Heart left ventricle (tissue), 16 donors: ENCODE results near the gene IGFBP2. TPM values are rescaled to one million over a fixed set of nuclear protein-coding genes. Genes with fewer than 3 reads are reported as not detected.

ENCODE experiments used
- ATAC-seq, 4 donors: fragments of 200-7000 bp; cut with Tn5 transposase; one replicate each; pipeline ENCODE4 v1.9.1; 2020 to 2022; ENCODE audit warnings: moderate library complexity in 4 of 4, mild to moderate bottlenecking in 3 of 4, moderate number of reproducible peaks in 1 of 4
- DNase-seq, 5 donors: peaks; one replicate each; pipeline ENCODE4 v3.0.0-alpha.2; 2020
- H3K27ac ChIP-seq, 12 donors: fragments of 200-600 bp; sonication (generic) in 4 of 12; one replicate each; pipeline versions ENCODE4 v1.5.0 to v1.8.0; 2016 to 2022; ENCODE audit warnings: mild to moderate bottlenecking in 2 of 12
- H3K27me3 ChIP-seq, 9 donors: fragments of 200-600 bp; sonication (generic) in 2 of 9; one replicate each; pipeline versions ENCODE4 v1.5.1 to v1.8.0; 2016 to 2022; ENCODE audit warnings: mild to moderate bottlenecking in 3 of 9
- H3K36me3 ChIP-seq, 9 donors: fragments of 200-600 bp; sonication (generic) in 2 of 9; one replicate each; pipeline versions ENCODE4 v1.5.0 to v1.8.0; 2018 to 2022; ENCODE audit warnings: mild to moderate bottlenecking in 2 of 9
- H3K4me1 ChIP-seq, 12 donors: fragments of 200-600 bp; sonication (generic) in 4 of 12; one replicate each; pipeline versions ENCODE4 v1.5.0 to v1.8.0; 2016 to 2022; ENCODE audit warnings: mild to moderate bottlenecking in 3 of 12
- H3K4me3 ChIP-seq, 12 donors: fragments of 200-600 bp; sonication (generic) in 4 of 12; one replicate each; pipeline versions ENCODE4 v1.5.0 to v1.8.0; 2017 to 2022; ENCODE audit warnings: mild to moderate bottlenecking in 9 of 12, moderate library complexity in 4 of 12
- H3K9me3 ChIP-seq, 12 donors: fragments of 200-600 bp; sonication (generic) in 4 of 12; one replicate each; pipeline versions ENCODE4 v1.5.0 to v1.8.0; 2016 to 2022; ENCODE audit warnings: mild to moderate bottlenecking in 1 of 12
- CTCF ChIP-seq, 12 donors: fragments of 200-600 bp; sonication (generic) in 4 of 12; IDR thresholded peaks; one replicate each; pipeline versions ENCODE4 v1.5.0 to v1.8.0; 2018 to 2022; ENCODE audit warnings: antibody characterized with exemption in 12 of 12, mild to moderate bottlenecking in 5 of 12
- POLR2A ChIP-seq, 2 donors: fragments of 450-650 bp; IDR thresholded peaks; one replicate each; pipeline ENCODE4 v1.6.1; 2017; ENCODE audit warnings: antibody characterized with exemption in 2 of 2, mild to moderate bottlenecking in 2 of 2, moderate library complexity in 2 of 2
- WGBS, 4 donors: extraction: QIAGEN DNeasy Blood & Tissue Kit in 2 of 4; methylation state at CpG; one replicate each; pipeline versions ENCODE4 v1.1.5 to v1.1.7; 2013 to 2018; 5-methylcytosine and 5-hydroxymethylcytosine counted together
- intact Hi-C, 10 donors: fragments of 100-400 bp; cut with DNase I; formaldehyde crosslinking; loops; one replicate each; pipeline versions ENCODE4 v1.11.1 to v1.14.2; 2022
- polyA plus RNA-seq, 2 donors: library from polyadenylated mRNA; stranded (reverse); fragments of 200-250 nt; gene quantifications; one replicate each; pipeline ENCODE4 v1.2.3, GENCODE V29; 2013
- total RNA-seq, 9 donors: library from RNA; depleted of rRNA in 2 of 9; stranded (reverse); fragments of >200 nt in 2 of 9; fragmentation: NEBNext Ultra II Directional in 3 of 9; extraction: Animal tissue kit (Norgen Biotek cat#: 25700) in 3 of 9; gene quantifications; one replicate each; pipeline versions ENCODE4 v1.1.0 to v1.2.4, GENCODE V29; 2016 to 2023
- donor health status: ischemic (EF 13 %, LVEDD 7.1; RV severe dilation, severe dysfunction).
- donor health status: healthy with polysubstance abuse.
- donor health status: DM: no; HTN: yes; CAD: no.
- donor health status: DM: no; HTN: no; CAD: no.
- donor health status: ischemic (EF 25% LVEDD 6.9; RV normal size, moderate dysfunction).
- donor health status: ischemic (EF 25% LVEDD 5.7; RV mildly dilated, moderate dysfunction).
- donor health status: healthy.
- donor health status: DM: yes; HTN: yes; CAD: no.
- donor health status: ischemic (EF 35%, LVEDD 5.7; RV mildly dilated, moderate dysfunction).
- donor health status: nonischemic (EF 11% LVEDD 7.7; RV severe dilation, severe dysfunction).
- donor health status: DM: yes; HTN: yes; CAD: no.
- donor health status: PGD.
- donor health status: ischemic (EF 29% LVEDD 5.4; RV normal size, mild dysfunction).
- donor health status: nonischemic (EF 23%, LVEDD 6.1; RV moderate dilation, normal function).

IGFBP2 gene
- total and polyA plus RNA-seq, 11 donors = 57.2 to 326 (median 113) TPM

- Histone ChIP-seq H3K4me3 (no peak overlapping the region), H3K27me3 (no peaks in the 10 kb centered on the region), H3K4me1 (peaks cover 0 to 8% (median 5%) of the 10 kb centered on the region in 12 donors), H3K36me3 (no peaks in the 10 kb centered on the region), H3K27ac (no peak overlapping the region), H3K9me3 (no peaks in the 10 kb centered on the region)
- 78 to 94% (median 88%) methylated on average over 3 of the region's 3 CpGs for WGBS, 4 donors
- ATAC-seq (no peak), DNase-seq (no peak)
- intact Hi-C loops = no loop called here
- no peak for TF ChIP-seq POLR2A (IDR thresholded peaks at IDR 0.05)
- TF ChIP-seq CTCF (IDR thresholded peaks at IDR 0.05) = no peak
Observed at GRCh38 chr2:216616083-216616678, 17.0 kb upstream of the IGFBP2 start.

GRCh38 chr2:216617159-216617815, 15.9 kb upstream of the IGFBP2 start:
- Histone ChIP-seq H3K36me3 (no peaks in the 10 kb centered on the region), H3K27ac (no peak overlapping the region), H3K9me3 (no peaks in the 10 kb centered on the region), H3K4me1 (peaks cover 0 to 13% (median 5%) of the 10 kb centered on the region in 12 donors), H3K4me3 (no peak overlapping the region), H3K27me3 (no peaks in the 10 kb centered on the region)
- intact Hi-C loops = no loop called here
- 87 to 91% (median 89%) methylated on average over 13 of the region's 13 CpGs for WGBS, 4 donors
- ATAC-seq = no peak
- TF ChIP-seq POLR2A (IDR thresholded peaks at IDR 0.05) (no peak), CTCF (IDR thresholded peaks at IDR 0.05) (no peak)
- DNase-seq = no peak

GRCh38 chr2:216618785-216619184, 14.4 kb upstream of the IGFBP2 start:
- 87 to 91% (median 90%) methylated on average over 7 of the region's 7 CpGs for WGBS, 4 donors
- H3K9me3 ChIP-seq = no peaks in the 10 kb centered on the region
- no peaks in the 10 kb centered on the region for H3K36me3 ChIP-seq
- H3K27ac ChIP-seq = no peak overlapping the region
- TF ChIP-seq CTCF (IDR thresholded peaks at IDR 0.05) (no peak), POLR2A (IDR thresholded peaks at IDR 0.05) (no peak)
- H3K4me1 ChIP-seq = peaks cover 0 to 13% (median 5%) of the 10 kb centered on the region in 12 donors
- intact Hi-C loops = no loop called here
- ATAC-seq (no peak), DNase-seq (no peak)
- no peaks in the 10 kb centered on the region for H3K27me3 ChIP-seq
- H3K4me3 ChIP-seq = no peak overlapping the region

DNA sequence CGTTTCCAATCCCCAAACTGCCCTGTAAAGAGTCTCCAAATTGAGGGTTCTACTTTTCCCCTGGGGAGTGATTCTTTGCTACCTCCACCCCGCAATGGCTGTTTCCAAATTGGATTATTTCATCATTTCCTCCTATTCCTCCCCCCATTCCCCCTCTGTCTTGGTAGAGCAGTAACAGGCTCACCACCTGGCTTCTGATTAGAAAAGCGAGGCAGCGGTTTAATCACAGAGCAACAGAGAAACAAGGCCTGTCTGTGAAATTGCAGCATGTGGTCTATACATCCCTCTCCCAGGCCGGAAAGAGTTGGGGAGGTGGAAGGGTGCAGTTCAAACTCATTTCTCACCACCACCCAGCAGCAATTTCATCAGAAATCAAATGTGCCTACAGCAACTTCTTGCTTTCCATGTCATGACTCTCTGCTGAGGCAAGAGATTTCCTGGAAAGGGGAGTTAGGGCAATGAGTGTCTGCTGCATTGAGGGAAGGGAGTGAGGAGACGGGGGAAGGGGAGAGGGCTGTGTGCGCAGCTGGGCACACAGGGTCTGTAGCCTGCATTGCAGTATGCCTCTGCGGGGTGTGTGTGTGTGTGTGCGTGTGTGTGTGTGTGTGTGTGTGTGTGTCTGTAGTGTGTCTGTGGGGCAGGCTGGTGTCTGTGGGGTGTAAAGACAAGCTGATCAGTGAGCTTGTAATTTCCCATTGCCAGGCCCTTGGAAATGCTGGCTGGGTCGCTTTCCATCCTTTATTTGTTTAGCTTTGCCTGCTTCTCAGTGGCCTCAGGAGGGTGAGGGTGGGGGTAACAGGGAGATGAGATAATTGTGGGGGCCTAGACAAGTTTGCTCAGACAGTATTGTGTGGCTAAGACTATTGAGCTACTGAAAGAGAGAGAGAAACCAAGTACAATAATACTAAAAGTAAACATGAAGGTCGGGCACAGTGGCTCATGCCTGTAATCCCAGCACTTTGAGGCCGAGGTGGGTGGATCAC, 13.5 kb upstream of the IGFBP2 start:
- H3K9me3 ChIP-seq = peaks cover 0 to 6% (median 0%) of the 10 kb centered on the region in 12 donors
- ATAC-seq = peak in 1 of 4 donors; percentile 40
- DNase-seq = no peak
- 68 to 78% (median 74%) methylated on average over 12 of the region's 12 CpGs for WGBS, 4 donors
- TF ChIP-seq POLR2A (IDR thresholded peaks at IDR 0.05) (no peak), CTCF (IDR thresholded peaks at IDR 0.05) (no peak)
- no peaks in the 10 kb centered on the region for H3K36me3 ChIP-seq
- H3K27ac ChIP-seq = no peak overlapping the region
- intact Hi-C loops = no loop called here
- H3K4me3 ChIP-seq = no peak overlapping the region
- H3K4me1 ChIP-seq = peaks cover 0 to 13% (median 5%) of the 10 kb centered on the region in 12 donors
- H3K27me3 ChIP-seq = no peaks in the 10 kb centered on the region
